ENCODE results near the gene SRPRB. TPM values are rescaled to one million over a fixed set of nuclear protein-coding genes. Genes with fewer than 3 reads are reported as not detected.

The SRPRB gene
- polyA plus RNA-seq, 1 of the 3 experiments (the other 2 are of a cell fraction), result 54.3 TPM

GRCh38 chr3:133838296-133838789 is 32.7 kb downstream of the SRPRB start:
- H3K36me3 ChIP-seq (replicated peaks in 1 of 2; ENCODE audit: control insufficient read depth in 1 of 2, insufficient read depth in 2 of 2, low read length in 1 of 2), result no peaks in the 10 kb centered on the region
- no peak overlapping the region for H3K4me3 ChIP-seq (ENCODE audit: low read depth in 2 of 2, low read length in 1 of 2)
- no peak for DNase-seq
- H3K27me3 ChIP-seq (ENCODE audit: insufficient read depth), result no peaks in the 10 kb centered on the region
- no peaks in the 10 kb centered on the region; a peak in 1 of 4 replicates for H3K4me1 ChIP-seq (ENCODE audit: control insufficient read depth in 1 of 2, insufficient read depth in 2 of 2, low read depth in 1 of 2, low read length in 1 of 2)
- no peaks in the 10 kb centered on the region for H3K9me3 ChIP-seq
- no peak overlapping the region for H3K27ac ChIP-seq (ENCODE audit: low read depth in 2 of 2, low read length in 1 of 2)
- H3F3A ChIP-seq (replicated peaks; ENCODE audit: insufficient read depth), result no peaks in the 10 kb centered on the region
- H3K9ac ChIP-seq, result no peak overlapping the region
- no peak for TF ChIP-seq YY1 (IDR thresholded peaks at IDR 0.05; ENCODE audit: low read depth)
- TF ChIP-seq MAX (IDR thresholded peaks at IDR 0.05; ENCODE audit: low read depth), result no peak
- no peak for TF ChIP-seq TEAD4 (IDR thresholded peaks at IDR 0.05; ENCODE audit: borderline replicate concordance, insufficient read depth)
- TF ChIP-seq ZBTB33 (IDR thresholded peaks at IDR 0.05; ENCODE audit: borderline replicate concordance, low read depth), result no peak
- no peak for TF ChIP-seq CHD2 (IDR thresholded peaks at IDR 0.05; ENCODE audit: low read length, partially characterized antibody)
- no peak for TF ChIP-seq RXRA (IDR thresholded peaks at IDR 0.05; ENCODE audit: borderline replicate concordance, low read depth)
- H3K4me2 ChIP-seq, result no peak overlapping the region
- ChIA-PET POLR2A (no interaction called here), CTCF (no interaction called here)
- no peaks in the 10 kb centered on the region for H3K79me2 ChIP-seq (ENCODE audit: insufficient read depth)
- H2AFZ ChIP-seq (ENCODE audit: low read depth), result no peak overlapping the region
- no peaks in the 10 kb centered on the region for H4K20me1 ChIP-seq (ENCODE audit: insufficient read depth)
- 84% methylated on average over 4 of the region's 4 CpGs for WGBS (ENCODE audit: low lambda C conversion rate)
- H3K9me2 ChIP-seq, result no peaks in the 10 kb centered on the region

DNA sequence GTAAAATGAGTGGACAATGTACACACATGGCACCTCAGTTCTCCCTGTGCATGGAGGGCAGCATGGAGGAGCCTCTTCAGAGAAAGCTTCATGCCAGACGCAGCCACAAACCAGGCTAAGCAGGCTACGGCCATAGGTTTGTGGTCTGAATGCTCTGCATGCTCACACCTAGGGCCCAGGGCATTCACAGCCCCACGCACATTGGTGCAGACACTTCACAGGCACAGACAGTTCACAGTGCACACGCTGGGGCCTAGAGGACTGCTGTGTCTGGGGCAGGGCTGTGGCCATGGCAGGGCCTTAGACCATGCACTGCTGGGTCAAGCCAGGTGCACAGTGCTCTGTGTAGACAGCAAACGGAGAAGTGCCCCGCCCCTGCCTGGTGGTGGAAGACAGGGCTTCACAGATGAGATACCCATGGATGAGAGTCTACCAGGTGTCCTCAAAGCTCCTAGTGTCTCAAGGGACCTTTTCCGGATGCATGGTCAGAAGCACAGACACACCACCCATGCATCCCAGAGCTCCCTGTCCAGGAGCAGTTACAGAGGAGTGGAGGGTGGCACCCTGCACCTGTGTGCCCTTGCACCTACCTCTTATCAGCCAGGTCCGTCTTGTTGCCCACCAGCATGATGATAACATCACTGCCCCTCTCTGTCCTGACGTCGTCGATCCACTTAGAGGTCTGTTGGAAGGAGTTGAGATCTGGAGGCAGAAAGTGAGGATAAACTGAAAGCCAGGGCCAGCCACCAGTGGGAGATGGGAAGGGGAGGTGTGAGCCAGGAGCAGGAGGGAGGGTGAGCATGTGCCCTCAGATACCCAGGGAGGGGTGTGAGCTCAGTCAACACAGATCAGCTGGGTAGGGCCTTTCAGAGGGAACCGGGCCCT is 33.5 kb downstream of the SRPRB start:
- ChIA-PET CTCF (interaction anchor here (0.9 kb wide), 1 partner anchor 91 kb away, joined by 3 read pairs; no protein-coding TSS in a partner anchor), POLR2A (no interaction called here)
- Histone ChIP-seq H3K9me3 (no peaks in the 10 kb centered on the region), H4K20me1 (ENCODE audit: insufficient read depth) (no peaks in the 10 kb centered on the region), H3K4me3 (ENCODE audit: low read depth in 2 of 2, low read length in 1 of 2) (no peak overlapping the region), H3K79me2 (ENCODE audit: insufficient read depth) (no peaks in the 10 kb centered on the region), H3K9me2 (no peaks in the 10 kb centered on the region), H2AFZ (ENCODE audit: low read depth) (no peak overlapping the region), H3F3A (replicated peaks; ENCODE audit: insufficient read depth) (no peaks in the 10 kb centered on the region), H3K4me1 (ENCODE audit: control insufficient read depth in 1 of 2, insufficient read depth in 2 of 2, low read depth in 1 of 2, low read length in 1 of 2) (no peaks in the 10 kb centered on the region; a peak in 1 of 4 replicates), H3K9ac (no peak overlapping the region), H3K4me2 (no peak overlapping the region), H3K27me3 (ENCODE audit: insufficient read depth) (no peaks in the 10 kb centered on the region), H3K36me3 (replicated peaks in 1 of 2; ENCODE audit: control insufficient read depth in 1 of 2, insufficient read depth in 2 of 2, low read length in 1 of 2) (no peaks in the 10 kb centered on the region), H3K27ac (ENCODE audit: low read depth in 2 of 2, low read length in 1 of 2) (no peak overlapping the region)
- WGBS (ENCODE audit: low lambda C conversion rate), result 65% methylated on average over 6 of the region's 12 CpGs
- DNase-seq, result no peak
- no peak for TF ChIP-seq RCOR1 (IDR thresholded peaks at IDR 0.05; ENCODE audit: low read length)
- TF ChIP-seq FOXM1 (IDR thresholded peaks at IDR 0.05; ENCODE audit: low read depth), result no peak
- no peak for TF ChIP-seq GATA2 (CRISPR knock-in tag; IDR thresholded peaks at IDR 0.05)
- TF ChIP-seq GABPA (IDR thresholded peaks at IDR 0.05; ENCODE audit: low read depth), result no peak
- TF ChIP-seq SMC3 (IDR thresholded peaks at IDR 0.05; ENCODE audit: low read depth, low read length), result no peak
- TF ChIP-seq FOSL2 (IDR thresholded peaks at IDR 0.05; ENCODE audit: borderline replicate concordance, low read depth), result no peak
- TF ChIP-seq RAD21 (IDR thresholded peaks at IDR 0.05; ENCODE audit: low read length), result no peak
- no peak for TF ChIP-seq MAX (IDR thresholded peaks at IDR 0.05; ENCODE audit: low read depth)
- no peak for TF ChIP-seq PBX3 (IDR thresholded peaks at IDR 0.05)
- TF ChIP-seq RXRA (IDR thresholded peaks at IDR 0.05; ENCODE audit: borderline replicate concordance, low read depth), result no peak
- no peak for TF ChIP-seq EZH2phosphoT487 (IDR thresholded peaks at IDR 0.05; ENCODE audit: borderline replicate concordance, low read depth)
- no peak for TF ChIP-seq NFIC (IDR thresholded peaks at IDR 0.05; ENCODE audit: borderline replicate concordance)
- TF ChIP-seq, protein P1, sequence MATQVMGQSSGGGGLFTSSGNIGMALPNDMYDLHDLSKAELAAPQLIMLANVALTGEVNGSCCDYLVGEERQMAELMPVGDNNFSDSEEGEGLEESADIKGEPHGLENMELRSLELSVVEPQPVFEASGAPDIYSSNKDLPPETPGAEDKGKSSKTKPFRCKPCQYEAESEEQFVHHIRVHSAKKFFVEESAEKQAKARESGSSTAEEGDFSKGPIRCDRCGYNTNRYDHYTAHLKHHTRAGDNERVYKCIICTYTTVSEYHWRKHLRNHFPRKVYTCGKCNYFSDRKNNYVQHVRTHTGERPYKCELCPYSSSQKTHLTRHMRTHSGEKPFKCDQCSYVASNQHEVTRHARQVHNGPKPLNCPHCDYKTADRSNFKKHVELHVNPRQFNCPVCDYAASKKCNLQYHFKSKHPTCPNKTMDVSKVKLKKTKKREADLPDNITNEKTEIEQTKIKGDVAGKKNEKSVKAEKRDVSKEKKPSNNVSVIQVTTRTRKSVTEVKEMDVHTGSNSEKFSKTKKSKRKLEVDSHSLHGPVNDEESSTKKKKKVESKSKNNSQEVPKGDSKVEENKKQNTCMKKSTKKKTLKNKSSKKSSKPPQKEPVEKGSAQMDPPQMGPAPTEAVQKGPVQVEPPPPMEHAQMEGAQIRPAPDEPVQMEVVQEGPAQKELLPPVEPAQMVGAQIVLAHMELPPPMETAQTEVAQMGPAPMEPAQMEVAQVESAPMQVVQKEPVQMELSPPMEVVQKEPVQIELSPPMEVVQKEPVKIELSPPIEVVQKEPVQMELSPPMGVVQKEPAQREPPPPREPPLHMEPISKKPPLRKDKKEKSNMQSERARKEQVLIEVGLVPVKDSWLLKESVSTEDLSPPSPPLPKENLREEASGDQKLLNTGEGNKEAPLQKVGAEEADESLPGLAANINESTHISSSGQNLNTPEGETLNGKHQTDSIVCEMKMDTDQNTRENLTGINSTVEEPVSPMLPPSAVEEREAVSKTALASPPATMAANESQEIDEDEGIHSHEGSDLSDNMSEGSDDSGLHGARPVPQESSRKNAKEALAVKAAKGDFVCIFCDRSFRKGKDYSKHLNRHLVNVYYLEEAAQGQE (IDR thresholded peaks at IDR 0.05; ENCODE audit: low read depth, low read length), result no peak
- TF ChIP-seq TCF12 (IDR thresholded peaks at IDR 0.05), result no peak
- no peak for TF ChIP-seq MXI1 (IDR thresholded peaks at IDR 0.05; ENCODE audit: low read depth, low read length)

All from SK-N-SH (cell line).